HG03460 (cell line): Measurements from ENCODE around the gene TPSD1.
"Not testable (repeated sequence)": the region's sequence is repeated elsewhere in the genome, so short reads cannot be mapped to it uniquely, and the experiment has no call there.

ENCODE experiments used
- ATAC-seq: cut with Tn5 transposase; IDR thresholded peaks from one replicate; pipeline ENCODE4 v1.9.1; 2021; ENCODE audit not compliant: unreplicated experiment

The TPSD1 gene

GRCh38 chr16:1262210-1262845 lies 6.5 kb downstream of the TPSD1 start:
- no peak for ATAC-seq

GRCh38 chr16:1262846-1263221 lies 7.0 kb downstream of the TPSD1 start:
- no peak for ATAC-seq

GRCh38 chr16:1263591-1264344 lies 7.9 kb downstream of the TPSD1 start:
- ATAC-seq: no peak

GRCh38 chr16:1264345-1265089 lies 8.6 kb downstream of the TPSD1 start:
- ATAC-seq: no peak

GRCh38 chr16:1265090-1265630 lies 9.3 kb downstream of the TPSD1 start:
- ATAC-seq: no peak

- no peak for ATAC-seq
Measured at GRCh38 chr16:1265826-1266225, 10.0 kb downstream of the TPSD1 start.

- not testable (repeated sequence) for ATAC-seq
Measured at GRCh38 chr16:1269418-1269817, 13.5 kb downstream of the TPSD1 start.

GRCh38 chr16:1271380-1271723 lies 15.5 kb downstream of the TPSD1 start:
- ATAC-seq: no peak

- not testable (repeated sequence) for ATAC-seq
Measured at GRCh38 chr16:1271724-1272413, 16.0 kb downstream of the TPSD1 start.

GRCh38 chr16:1272453-1273198 lies 16.8 kb downstream of the TPSD1 start:
- ATAC-seq: no peak

- no peak for ATAC-seq
Measured at GRCh38 chr16:1273816-1274215, 17.9 kb downstream of the TPSD1 start.

- ATAC-seq: no peak
Measured at GRCh38 chr16:1274767-1275166, 18.9 kb downstream of the TPSD1 start.

- ATAC-seq: no peak
Measured at GRCh38 chr16:1275791-1276579, 20.1 kb downstream of the TPSD1 start.

- ATAC-seq: no peak
Measured at GRCh38 chr16:1276580-1276878, 20.7 kb downstream of the TPSD1 start.

- ATAC-seq: no peak
Measured at GRCh38 chr16:1277151-1277598, 21.3 kb downstream of the TPSD1 start.

- no peak for ATAC-seq
Measured at GRCh38 chr16:1277617-1278282, 21.9 kb downstream of the TPSD1 start.

GRCh38 chr16:1278477-1278876 lies 22.6 kb downstream of the TPSD1 start:
- no peak for ATAC-seq

- no peak for ATAC-seq
Measured at GRCh38 chr16:1279081-1279944, 23.4 kb downstream of the TPSD1 start.
